HG02798 (cell line): ENCODE results near the gene MBLAC1.

ENCODE experiments used
- ATAC-seq: cut with Tn5 transposase; IDR thresholded peaks from one replicate; pipeline ENCODE4 v1.9.1; 2021; ENCODE audit warnings: mild to moderate bottlenecking; ENCODE audit not compliant: unreplicated experiment, poor library complexity

MBLAC1 gene

GRCh38 chr7:100126931-100127865 lies at the start of gene MBLAC1:
TSS of gene MBLAC1 (plus strand) at chr7:100126967. CDS start at chr7:100127396, 429 bp downstream.
- ATAC-seq = peak; percentile 66

GRCh38 chr7:100077205-100077604 lies 49.6 kb upstream of the MBLAC1 start:
- no peak for ATAC-seq

DNA sequence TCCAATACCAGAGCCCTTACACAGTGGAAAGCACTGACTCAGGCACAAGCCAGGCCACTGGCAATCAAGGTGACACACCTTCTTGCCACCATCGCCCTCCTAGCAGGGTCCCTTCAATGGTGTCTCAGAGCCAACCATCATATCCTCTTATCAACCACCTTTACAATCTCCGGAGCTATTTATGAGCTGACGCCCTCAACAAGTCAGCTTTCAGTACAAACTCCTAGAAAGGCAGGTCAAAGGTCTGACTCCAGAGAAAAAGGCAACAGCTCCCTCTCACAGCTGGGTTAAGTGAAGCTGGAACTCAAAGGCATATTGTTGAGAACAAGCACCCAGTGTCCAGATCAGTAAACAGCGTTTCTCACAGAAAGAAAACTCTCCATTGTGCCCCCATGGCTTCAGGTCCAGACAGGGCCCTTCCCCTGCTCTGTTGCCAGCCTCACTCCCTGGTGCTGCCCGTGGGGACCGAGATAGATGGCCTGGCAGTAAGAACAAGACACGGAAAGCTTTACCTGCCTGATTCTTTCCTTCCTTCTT lies 47.7 kb upstream of the MBLAC1 start:
- no peak for ATAC-seq

DNA sequence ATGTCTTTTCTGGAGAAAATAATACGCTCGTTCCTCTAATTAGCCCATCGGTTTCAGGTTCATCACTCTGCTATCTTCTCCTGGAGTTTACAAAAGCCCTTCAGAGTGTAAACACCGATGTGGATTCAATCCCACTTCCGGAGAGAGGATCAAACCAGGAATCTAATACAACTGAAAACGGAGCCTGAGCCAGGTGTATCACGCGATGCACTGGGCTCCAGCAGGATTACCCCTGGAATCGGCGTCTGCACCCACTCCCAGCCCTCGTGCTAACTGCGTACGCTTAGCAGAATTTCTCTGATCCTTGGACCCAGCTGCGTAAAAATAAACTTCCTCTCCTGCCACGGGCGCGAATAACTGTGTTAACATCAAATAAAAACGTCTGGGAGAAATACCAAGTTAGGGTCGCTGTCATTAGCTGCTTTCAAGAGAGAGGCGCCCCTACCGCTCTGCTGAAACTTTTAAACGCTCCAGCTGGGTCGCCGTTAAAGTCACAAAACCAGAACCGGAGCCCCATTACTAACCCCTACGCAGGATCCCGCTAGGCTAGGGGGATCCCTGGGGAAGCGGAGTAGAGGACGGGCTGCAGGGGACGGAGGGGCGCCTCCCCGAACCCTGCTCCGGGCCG lies 45.7 kb upstream of the MBLAC1 start:
- no peak for ATAC-seq

GRCh38 chr7:100081535-100082102 lies 45.1 kb upstream of the MBLAC1 start, which contains the start of gene ZNF3:
TSS of gene ZNF3 (minus strand) at chr7:100081723. CDS start at chr7:100077357, 4,366 bp downstream.
- peak; percentile 89 for ATAC-seq

- no peak for ATAC-seq
These were observed 43.8 kb upstream of the MBLAC1 start for GRCh38 chr7:100082978-100083377.

- no peak for ATAC-seq
These were observed 41.3 kb upstream of the MBLAC1 start for GRCh38 chr7:100085515-100085914.

DNA sequence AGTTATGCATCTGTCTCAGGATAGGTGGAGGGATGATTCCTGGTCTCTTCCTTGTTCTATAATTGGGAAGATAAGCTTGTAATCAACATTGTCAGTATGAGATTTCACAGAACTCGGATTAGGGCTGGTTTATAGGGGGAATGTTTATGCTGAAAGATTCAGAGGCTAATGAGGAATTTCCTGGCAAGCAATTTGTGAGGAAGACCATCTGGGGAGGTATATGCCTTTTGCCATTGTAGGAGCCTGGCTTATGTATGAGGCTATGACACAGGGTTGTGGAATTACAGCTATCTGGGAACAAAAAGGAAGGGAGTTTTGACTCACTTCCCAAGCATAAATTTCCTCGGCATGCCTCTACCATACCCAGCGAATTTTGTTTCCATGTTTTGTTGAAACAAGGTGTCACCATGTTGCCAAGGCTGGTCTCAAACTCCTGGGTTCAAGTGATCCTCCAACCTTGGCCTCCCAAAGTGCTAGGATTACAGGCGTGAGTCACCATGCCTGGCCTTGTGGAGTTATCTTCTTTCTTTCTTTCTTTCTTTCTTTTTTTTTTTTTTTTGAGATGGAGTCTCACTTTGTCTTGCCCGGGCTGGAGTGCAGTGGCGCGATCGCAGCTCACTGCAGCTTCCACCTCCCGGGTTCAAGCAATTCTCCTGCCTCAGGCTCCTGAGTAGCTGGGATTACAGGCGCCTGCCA lies 39.6 kb upstream of the MBLAC1 start:
- ATAC-seq = no peak

DNA sequence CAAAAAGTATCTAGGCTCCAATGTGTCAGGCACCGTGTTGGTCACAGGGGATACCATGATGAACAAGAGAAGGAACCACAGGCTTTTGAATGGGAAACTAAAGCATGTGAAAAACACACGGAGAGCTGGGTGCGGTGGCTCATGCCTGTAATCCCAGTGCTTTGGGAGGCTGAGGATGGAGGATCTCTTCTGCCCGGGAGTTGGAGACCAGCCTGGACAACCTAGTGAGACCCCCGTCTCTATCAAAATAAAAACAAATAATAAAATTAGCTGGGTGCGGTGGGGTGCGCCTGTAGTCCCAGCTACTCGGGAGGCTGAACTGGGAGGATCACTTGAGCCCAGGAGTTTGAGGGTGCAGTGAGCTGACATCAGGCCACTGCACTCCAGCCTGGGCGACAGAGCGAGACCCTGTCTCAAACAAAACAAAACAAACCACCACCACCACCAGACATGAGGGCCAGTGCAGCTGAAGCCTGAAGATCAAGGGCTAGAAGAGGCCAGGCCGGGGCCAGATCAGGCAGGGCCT lies 38.6 kb upstream of the MBLAC1 start:
- no peak for ATAC-seq

DNA sequence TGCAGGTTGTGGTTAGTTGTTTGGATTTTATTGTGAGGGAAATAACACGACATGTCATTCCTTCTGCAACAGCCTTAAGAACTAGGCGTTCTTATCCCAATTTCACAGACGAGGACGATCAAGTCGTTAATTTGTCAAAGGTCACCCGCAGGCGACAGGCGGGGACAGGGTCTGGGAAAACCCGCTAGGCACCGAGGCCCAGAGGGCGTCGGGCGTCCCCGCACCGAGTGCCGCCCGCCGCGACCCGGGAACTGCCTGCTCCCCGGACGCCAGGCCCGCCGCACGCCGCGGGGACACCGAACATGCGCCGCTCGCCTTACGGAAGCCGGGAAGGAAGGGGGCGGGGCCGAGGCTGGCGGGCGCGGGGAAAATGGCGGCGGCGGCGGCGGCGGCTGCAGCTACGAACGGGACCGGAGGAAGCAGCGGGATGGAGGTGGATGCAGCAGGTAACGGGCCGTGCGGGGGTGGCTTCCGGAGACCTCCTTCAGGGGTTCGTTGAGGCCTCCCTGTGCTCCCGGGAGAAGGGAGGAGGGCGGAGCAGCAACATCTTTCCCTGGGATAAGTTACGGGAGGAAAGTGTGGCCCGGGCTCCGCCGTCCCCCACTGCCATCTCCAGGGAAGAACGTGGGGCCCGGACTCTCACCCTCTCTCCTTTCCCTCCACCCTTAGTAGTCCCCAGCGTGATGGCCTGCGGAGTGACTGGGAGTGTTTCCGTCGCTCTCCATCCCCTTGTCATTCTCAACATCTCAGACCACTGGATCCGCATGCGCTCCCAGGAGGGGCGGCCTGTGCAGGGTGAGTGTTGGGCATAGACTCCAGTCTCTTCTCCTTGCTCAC lies 37.9 kb upstream of the MBLAC1 start, which contains the start of gene COPS6:
COPS6 (plus strand) TSS at position 349 of the 837 bp plus-strand sequence; CDS start at position 371, 22 bp downstream.
- peak; percentile 75 for ATAC-seq

- no peak for ATAC-seq
These were observed 37.1 kb upstream of the MBLAC1 start for GRCh38 chr7:100089458-100090196.

- ATAC-seq = no peak
These were observed 36.0 kb upstream of the MBLAC1 start for GRCh38 chr7:100090527-100091410.

- ATAC-seq = no peak
These were observed 35.2 kb upstream of the MBLAC1 start for GRCh38 chr7:100091411-100092181.

DNA sequence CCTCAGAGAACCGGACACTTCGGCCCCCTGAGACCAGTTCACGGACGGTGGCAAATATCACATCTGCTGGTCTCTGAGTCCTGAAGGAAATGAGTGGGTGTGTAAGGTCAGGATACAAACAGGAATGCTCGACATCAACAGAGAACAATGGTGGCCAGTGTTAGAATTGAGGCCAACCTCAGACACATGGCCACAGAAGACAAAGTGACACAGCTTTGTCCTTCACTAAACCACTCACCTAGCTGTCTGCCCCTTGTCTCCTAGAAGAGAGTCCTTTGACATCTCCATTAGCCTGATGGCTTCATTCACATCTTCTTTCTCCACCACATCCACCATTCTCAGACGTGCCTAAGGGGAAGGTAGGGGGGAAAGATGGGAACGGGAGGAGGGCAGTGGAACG lies 33.7 kb upstream of the MBLAC1 start:
- no peak for ATAC-seq

DNA sequence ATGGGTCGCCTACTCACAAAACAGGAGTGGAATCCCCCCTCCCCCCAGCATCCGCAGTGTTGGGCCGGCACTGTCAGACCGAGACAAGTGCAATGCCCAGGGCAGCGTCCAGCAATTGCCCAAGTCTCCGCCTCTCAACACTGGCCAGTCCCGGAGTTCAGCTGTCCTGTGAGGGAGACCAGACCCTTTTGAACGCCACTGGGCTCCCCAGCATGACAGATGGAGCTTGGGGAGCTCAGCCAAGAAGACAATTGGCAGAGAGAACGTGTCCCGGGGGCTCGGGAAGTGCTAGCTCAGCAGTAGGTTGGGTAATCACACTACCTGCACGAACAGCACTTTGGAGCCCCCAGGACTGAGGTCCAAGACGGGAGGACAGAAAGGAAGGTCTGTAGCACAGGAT lies 33.3 kb upstream of the MBLAC1 start:
- no peak for ATAC-seq

DNA sequence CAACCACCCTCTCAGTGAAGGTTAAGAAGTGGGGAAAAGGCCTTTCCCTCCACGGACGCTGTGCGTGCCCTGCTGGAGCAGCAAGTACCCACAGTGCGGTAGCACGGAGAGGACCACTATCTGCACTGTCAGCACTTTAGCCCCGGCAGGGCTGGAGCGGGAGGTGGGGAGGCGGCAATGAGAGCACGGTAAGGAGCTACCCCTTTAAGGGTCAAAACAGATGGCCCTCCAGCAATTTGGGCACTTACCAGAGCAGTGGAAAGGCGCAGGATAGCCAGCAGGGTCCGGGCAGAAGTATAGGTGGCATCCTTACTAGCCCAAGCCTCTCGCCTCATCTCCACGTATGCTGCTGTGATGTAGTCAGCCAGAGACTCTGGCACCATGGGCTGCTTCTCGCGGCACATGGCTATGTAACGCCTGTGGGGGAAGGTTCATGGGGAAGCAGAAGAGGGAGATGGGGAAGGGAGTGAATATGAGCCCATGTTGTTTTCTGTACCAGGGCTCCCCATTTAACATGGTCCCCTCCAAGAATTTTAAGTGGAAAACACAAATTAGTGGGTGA lies 32.8 kb upstream of the MBLAC1 start:
- no peak for ATAC-seq
